GM18508 (cell line): ENCODE measurements around the gene ACSM2B.
"Not testable (repeated sequence)": the region's sequence is repeated elsewhere in the genome, so short reads cannot be mapped to it uniquely, and the experiment has no call there.

ENCODE experiments used
- ATAC-seq: cut with Tn5 transposase; IDR thresholded peaks from one replicate; pipeline ENCODE4 v1.9.1; 2021; ENCODE audit warnings: moderate number of reproducible peaks; ENCODE audit not compliant: insufficient read depth, unreplicated experiment

Gene ACSM2B

DNA sequence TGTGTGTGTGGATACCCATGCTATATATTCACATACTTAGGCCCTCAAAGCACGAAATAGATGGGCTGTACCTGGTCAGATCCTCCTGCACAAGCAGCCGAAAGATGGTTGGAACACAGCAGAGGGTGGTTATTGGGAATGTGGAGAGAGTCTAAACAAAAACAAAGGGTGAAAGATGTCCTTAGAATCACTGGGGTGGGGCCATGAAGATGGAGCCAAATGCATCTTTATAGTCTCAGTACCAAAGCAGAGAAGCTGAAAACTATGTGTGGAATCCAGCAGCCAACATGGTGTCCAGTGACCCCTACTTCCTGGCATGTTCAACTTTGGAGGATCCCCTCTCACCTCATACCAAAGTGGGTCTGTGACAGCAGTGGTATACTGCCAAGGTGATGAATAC, 19.5 kb upstream of the ACSM2B start:
- ATAC-seq = not testable (repeated sequence)

DNA sequence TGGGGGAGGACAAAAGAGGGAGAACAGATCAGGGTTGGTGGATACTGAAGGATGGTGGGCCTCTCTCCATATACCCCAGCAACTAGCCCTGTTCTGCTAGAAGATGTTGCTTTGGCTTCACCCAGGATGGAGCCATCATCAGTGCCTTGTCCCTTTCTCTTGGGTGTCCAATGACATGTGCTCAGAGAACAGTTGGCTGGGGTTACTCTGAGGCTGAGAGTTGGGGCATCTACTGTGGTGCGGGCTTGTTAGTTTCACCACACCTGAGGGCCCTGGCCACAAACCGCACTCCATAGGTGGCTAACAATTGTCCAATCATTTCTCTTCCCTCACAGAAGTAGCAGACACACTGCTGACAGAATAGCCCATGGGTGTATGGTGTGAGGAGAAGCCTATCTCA, 18.9 kb upstream of the ACSM2B start:
- not testable (repeated sequence) for ATAC-seq

DNA sequence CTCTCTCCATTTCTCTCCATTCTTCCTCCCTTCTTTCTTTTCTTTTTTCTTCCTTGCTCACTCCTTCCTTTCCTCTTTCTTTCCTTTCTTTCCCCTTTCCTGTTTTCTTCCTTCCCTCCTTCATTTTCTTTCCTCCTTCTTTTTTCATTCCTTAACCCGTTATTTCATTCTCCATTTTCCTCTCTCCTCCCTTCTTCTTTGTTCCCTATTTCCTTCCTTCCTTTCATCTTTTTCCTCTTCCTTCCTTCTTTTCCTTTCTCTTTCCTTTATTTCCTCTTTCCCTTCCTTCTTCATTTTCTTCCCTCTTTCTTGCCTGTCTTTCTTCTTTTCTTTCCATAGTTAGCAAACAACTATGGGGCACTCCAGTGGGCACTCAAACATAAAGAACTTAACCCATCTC, 16.6 kb upstream of the ACSM2B start:
- ATAC-seq = not testable (repeated sequence)

DNA sequence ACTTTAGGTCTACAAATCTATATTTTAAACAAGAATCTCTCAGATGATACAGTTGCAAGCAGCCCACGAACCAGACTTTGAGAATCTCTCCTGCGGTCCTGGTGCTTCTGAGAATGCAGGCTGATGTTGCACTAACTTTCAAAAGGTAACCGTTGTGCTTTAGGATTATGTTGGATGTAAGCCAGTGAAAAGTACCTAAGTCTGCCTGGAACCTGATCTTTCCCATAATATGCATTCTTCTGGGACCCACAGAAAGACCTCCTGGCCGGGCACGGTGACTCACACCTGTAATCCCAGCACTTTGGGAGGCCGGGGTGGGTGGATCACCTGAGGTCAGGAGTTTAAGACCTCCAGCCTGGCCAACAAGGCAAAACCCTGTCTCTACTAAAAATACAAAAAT, 13.3 kb upstream of the ACSM2B start:
- ATAC-seq = not testable (repeated sequence)

DNA sequence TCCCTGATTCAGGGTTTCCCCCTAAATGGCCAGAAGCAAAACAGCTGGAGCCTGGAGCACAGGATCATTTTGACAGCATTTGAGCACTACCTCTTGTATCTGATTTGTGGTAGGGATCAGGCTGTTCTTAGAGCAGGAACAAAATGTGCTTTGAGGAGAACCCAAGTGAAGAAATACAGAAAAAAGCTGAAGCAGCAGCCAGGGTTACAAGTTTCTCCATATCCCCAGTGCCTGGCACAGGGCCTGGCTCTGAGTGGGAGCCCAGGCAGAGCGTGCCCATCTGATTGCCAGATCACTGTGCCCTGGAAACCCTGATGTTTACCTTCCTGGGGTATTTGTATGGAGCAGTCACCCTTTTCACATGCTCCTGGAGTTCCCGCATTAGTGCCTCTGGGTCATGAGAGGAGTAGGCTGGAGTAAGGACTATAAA, 11.5 kb upstream of the ACSM2B start:
- ATAC-seq = not testable (repeated sequence)

DNA sequence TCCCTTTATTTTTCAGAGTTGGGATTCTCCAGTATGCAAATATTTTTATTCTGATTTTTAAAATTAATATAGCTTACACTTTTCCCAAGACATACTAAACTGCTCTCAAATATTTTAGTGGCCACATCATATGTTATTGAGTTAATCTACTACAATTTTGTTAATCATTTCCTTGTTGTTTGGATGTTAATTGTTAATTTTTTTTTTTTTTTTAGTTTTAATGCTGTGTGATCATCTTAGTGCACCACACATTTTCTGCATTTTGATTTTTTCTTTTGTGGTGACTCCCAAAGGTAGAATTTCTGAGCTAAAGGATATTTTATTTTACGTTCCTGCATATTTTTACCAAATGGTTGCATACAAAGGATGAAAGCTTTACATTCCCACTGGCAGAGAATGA, 10.5 kb upstream of the ACSM2B start:
- not testable (repeated sequence) for ATAC-seq

DNA sequence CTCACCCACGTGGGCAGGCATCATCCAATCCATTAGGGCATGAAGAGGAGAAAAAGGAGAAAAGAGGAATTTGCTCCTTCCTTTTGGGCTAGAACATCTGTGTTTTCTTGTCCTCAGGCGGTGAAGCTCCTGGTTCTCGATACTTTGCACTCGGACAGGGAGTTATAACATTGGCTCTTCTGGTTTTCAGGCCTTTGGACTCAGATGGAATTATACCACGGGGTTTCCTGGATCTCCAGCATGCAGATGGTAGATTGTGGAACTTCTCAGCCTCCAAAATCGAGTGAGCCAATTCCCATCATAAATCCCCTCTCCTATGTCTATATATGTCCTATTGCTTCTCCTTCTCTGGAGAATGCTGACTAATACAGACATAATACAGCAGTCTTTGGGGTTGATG, 9.9 kb upstream of the ACSM2B start:
- ATAC-seq = not testable (repeated sequence)

DNA sequence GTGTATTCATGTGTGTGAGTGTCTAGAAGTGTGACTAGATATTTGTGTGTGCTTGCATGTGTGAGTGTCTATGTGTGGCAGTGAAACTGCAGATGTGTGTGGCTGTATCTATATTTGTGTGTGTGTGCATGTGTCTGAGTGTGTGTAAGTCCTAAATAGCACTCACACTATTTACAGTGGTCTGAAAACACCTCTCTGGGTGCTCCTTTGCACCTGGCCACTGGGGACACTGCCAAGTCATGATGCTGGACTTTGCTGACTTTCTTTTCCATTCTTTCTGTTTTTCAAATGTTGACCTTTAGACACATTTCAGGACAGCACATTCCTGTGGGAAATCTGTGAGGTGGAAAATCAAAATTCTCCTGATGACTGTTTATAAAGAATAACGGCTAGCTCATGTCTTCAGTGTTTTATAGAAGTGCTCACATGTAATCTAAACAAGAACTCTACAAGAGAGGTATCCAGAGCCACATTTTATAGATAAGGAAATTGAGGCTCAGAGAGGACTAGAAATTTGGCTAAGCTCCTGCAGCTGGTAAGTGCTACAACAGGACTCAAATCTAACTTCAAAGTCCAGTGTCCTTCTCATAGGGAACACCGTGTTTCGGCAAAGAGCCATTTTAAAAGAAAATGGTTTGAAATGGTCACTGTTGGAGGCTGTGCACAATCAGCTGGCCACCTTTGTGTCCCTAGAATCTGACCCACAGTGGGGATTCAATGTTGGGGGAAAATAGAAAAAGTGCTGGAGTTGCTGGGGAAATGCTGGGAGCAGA, 4.5 kb upstream of the ACSM2B start:
- ATAC-seq = not testable (repeated sequence)

DNA sequence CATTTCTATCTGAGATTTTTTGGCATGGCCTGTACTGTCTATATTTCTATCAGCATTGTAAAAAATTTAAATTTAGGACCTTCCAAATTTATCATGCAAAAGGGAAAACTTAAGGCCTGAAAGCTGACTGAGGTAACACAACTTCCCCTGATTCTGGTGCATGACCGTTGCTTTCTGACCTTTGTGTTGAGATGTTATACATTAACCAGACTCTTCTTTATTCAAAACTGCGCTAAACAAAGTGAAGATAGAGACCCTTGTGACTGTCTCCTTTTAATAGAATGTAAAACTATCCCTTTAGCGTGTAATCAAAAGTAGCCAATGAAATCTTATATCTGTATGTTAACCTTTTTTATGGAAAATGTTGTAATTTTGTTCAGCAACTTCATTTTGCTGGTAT, 1.9 kb upstream of the ACSM2B start:
- not testable (repeated sequence) for ATAC-seq

DNA sequence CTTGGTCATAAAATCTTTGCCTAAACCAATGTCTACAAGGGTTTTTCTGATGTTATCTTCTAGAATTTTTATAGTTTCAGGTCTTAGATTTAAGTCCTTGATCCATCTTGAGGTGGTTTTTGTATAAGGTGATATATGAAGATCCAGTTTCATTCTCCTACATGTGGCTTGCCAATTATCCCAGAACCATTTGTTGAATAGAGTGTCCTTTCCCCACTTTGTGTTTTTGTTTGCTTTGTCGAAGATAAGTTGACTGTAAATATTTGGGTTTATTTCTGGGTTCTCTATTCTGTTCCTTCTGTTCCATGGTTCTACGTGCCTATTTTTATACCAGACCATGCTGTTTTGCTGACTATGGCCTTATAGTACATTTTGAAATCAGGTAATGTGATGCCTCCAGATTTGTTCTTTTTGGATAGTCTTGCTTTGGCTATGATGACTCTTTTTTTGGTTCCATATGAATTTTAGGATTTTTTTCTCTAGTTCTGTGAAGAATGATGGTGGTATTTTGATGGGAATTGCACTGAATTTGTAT, 7.0 kb downstream of the ACSM2B start:
- not testable (repeated sequence) for ATAC-seq

DNA sequence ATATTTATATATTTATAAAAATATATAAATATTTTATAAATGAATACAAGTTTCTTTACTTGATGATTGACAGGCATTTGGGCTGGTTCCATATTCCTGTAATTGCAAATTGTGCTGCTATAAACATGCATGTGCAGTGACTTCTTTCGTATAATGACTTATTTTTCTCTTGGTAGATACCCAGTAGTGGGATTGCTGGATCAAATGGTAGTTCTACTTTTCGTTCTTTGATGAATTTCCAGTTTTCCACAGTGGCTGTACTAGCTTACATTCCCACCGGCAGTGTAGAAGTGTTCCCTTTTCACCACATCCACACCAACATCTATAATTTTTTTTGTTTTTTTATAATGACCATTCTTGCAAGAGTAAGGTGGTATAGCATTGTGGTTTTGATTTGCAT, 7.8 kb downstream of the ACSM2B start:
- ATAC-seq = no peak

DNA sequence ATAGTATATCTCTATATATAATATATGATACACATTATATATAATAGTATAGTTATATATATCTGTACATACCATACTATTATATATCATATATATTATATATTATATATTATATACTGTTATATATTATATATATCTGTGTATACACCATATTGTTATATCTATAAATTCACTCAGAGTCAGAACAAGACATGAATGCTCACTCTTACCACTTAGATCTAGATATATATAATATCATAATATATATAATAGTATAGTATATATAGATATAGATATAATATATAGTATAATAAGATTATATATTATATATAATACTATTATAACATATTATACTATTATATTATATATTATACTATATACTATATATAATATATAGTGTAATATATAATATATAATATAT, 9.3 kb downstream of the ACSM2B start:
- no peak for ATAC-seq

DNA sequence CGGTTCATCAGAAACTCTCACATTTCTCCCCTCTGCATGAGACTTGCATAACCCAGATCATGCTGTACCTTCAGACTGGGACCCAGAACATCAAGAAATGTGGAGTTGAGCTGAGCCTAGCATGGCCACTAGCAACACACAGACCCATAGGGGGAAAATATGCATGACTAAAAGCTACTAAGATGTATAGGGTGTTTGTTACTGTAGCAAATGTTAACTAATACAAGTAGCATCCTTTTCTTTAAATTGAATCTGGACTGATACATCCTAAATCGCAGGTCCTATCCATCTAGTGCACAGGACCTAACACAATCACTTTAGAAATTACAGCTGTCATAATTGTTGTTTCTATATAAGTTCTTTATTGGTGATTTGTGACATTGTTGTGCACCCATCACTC, 10.8 kb downstream of the ACSM2B start:
- not testable (repeated sequence) for ATAC-seq

DNA sequence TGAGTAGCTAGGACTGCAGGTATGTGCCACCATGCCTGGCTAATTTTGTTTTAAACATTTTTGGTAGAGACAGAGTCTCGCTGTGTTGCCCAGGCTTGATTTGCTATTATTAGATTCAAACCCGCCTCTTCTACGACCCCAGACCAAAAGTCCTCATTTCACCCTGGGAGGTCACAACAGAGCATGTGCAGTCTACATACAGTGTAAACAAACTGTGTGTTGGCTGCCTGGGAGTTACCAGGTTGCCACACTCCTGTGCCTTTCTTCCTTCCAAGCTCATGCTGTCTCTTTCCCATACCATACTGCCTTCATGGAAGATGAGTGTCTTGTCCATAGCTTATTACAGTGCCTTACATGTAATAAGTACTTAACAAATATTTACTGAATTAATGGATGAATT, 11.9 kb downstream of the ACSM2B start:
- ATAC-seq = not testable (repeated sequence)

DNA sequence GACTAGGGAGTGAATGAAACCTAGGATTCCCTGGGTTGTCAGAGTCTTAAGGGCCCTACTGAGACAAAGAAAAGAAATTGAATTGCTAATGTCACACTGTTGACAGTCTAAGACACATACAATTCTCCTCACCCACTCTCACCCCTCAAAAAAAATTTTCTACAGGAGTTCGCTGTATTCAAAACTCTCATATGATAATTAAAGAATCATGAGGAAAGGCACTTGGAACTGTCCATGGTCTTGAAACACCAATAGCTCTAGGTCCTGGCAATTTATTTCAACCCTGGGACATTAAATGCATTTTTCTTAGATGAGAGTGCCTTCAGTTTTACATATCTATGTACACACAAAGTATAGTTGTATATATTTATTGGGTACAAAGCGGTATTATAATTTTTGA, 20.5 kb downstream of the ACSM2B start:
- not testable (repeated sequence) for ATAC-seq

DNA sequence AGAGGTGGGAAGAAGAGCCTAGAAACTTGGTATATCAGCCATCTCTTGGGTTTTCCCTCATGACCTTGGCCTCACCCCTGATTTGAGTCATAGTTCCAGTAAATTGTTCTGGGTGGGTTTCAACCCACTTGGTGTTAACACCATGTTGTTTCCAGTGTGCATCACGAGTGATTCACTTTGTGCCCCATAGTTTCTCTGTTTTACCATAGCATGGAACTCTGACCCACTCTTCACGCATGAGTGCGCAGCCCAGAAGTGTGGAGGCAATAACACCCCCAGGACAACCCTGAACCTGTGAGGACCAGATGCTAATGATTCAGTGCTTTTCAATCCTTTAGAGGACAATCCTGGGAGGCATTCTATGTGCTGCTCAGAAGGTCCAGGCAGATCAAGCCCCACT, 21.5 kb downstream of the ACSM2B start:
- not testable (repeated sequence) for ATAC-seq

DNA sequence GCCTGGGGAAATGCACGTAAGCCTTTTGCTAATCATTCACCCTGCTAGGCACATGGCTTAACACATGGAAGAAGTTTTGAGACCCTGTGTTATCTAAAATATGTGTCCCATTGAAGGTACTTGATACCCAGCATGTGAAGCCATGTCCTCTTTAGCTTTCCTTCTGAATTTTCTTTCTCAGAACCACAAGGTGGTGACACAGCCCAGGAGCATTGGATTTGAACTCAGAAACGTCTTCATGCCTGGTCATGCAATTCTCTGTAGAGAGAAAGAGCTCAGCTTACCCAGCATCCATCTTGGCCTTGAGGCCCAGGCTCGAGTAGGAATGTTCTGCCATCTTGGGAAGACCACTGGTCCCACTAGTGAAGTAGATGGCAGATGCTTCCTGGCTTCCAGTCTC, 22.7 kb downstream of the ACSM2B start:
- not testable (repeated sequence) for ATAC-seq

DNA sequence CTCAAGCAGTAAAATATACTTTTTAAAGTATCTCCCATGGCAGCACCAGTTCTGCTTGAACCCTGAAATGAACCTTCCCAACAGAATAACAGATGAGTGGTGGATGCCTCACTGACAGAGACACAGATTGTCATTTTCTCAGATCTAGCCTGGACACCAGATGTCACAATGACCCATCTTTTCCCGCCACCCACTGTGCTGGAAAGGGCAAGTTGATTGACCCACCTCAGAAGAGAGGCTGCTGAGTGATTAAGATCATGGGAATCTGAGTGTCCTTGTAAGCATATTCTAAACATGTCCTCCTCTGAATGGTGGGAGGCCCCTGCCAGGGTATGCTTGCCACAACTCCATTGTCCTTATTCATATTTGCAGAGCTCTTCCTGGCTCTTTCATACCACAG, 29.2 kb downstream of the ACSM2B start:
- not testable (repeated sequence) for ATAC-seq

DNA sequence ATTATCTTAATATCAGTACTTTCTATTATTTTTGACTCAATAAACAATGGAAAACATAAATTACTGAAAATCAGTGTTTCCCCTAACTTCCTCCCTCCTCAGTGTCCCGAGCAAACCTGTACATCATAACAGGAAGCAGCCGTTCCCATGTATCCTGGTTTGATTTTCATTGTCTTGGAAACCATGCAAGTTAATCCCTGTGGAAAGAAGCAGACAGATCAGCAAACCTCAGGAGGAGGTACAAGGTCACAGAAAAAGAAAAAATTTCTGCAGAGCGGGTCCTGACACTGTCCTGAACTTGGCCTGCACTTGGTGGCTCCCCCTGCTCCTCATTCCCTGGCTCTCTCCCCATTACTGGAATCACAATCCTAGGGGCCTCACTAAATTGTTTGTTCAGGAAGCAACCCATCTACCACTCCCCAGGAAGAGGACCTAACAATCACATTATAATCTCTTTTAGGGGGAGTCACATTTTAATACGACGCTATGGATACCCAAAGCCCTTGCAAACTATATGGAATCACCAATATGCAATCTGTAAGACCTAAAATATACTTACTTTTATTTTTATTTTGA, 29.8 kb downstream of the ACSM2B start:
- not testable (repeated sequence) for ATAC-seq

DNA sequence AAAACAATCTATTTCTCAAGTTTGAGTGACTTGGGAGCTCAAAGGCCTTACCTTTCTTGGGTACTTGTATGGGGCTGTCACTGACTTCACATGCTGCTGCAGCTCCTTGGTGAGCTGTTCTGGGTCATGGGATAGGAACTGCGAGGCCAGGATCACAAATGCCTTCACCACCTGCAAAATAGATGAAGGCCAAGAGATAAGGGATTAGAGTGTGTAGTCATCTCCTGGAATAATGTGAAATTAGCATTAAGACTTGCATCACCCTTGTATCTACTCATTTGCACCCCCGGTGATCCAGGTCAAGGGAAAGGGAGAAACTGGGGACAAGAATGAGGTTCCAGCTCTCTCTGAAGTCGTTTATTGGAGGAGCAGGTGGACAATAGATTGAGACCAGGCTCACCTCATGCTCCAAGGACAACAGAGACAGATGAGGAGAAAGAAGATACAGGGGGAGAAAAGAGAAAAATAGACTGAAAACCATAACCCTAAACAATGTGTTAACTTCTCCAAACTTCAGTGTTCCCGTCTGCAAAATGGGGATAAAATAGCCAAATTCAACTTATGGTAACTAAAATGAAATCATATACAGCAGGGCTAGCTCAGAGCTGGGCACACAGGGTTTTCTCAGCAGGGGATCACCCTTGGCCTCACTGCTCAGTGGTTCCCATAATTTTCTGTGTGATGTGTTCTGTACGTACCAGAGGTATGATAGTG, 35.4 kb downstream of the ACSM2B start:
- not testable (repeated sequence) for ATAC-seq

DNA sequence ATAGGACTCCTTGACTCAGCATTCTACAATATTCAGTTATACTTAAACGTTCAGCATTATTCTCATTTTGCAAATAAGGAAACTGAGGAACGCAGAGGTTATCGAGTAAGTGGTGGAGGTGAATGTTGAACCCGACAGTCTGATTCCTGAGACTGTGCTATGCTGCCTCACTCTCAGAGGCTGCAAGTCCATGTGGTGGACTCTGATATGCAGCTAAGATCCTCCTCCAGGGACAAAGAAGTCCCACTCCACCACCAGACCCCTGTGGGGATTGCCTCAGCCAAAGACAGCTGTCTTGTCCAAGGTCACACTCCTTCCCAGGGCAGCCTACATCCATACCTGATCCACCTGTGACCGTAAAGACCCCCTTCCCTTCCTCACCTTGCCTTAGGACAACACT, 37.5 kb downstream of the ACSM2B start:
- ATAC-seq = no peak
